ENCODE data around the gene SUPT3H. TPM values are rescaled to one million over a fixed set of nuclear protein-coding genes. Genes with fewer than 3 reads are reported as not detected.
"Not testable (repeated sequence)": the region's sequence is repeated elsewhere in the genome, so short reads cannot be mapped to it uniquely, and the experiment has no call there.

The SUPT3H gene
- total and polyA plus RNA-seq, 2 donors: 5.5 to 11.9 TPM

GRCh38 chr6:45293306-45293705 lies 84.4 kb downstream of the SUPT3H start:
- Histone ChIP-seq H3K36me3 (ENCODE audit: control insufficient read depth in 2 of 2, insufficient read depth in 2 of 2, low read length in 1 of 2) (no peaks in the 10 kb centered on the region), H3K27me3 (ENCODE audit: control insufficient read depth in 2 of 2, insufficient read depth in 1 of 2, low read length in 1 of 2) (no peaks in the 10 kb centered on the region), H3K4me3 (ENCODE audit: low read length in 2 of 2) (no peak overlapping the region), H3K27ac (ENCODE audit: low read depth in 1 of 2, low read length in 1 of 2) (no peak overlapping the region), H3K4me1 (ENCODE audit: control insufficient read depth in 2 of 2, insufficient read depth in 2 of 2, low read length in 2 of 2) (no peaks in the 10 kb centered on the region), H3K9me3 (ENCODE audit: control insufficient read depth in 2 of 2, insufficient read depth in 1 of 2, low read length in 1 of 2) (no peaks in the 10 kb centered on the region)
- peak in 1 of 9 donors; percentile 20 for DNase-seq (ENCODE audit: low read depth in 6 of 9, low spot score in 9 of 9)
- 76% methylated on average over 3 of the region's 3 CpGs for WGBS

- no peak overlapping the region for H3K4me3 ChIP-seq (ENCODE audit: low read length in 2 of 2)
- no peak overlapping the region for H3K27ac ChIP-seq (ENCODE audit: low read depth in 1 of 2, low read length in 1 of 2)
- H3K4me1 ChIP-seq (ENCODE audit: control insufficient read depth in 2 of 2, insufficient read depth in 2 of 2, low read length in 2 of 2): no peaks in the 10 kb centered on the region
- no peak for DNase-seq (ENCODE audit: low read depth in 6 of 9, low spot score in 9 of 9)
- 99% methylated on average over 5 of the region's 5 CpGs for WGBS
- H3K9me3 ChIP-seq (ENCODE audit: control insufficient read depth in 2 of 2, insufficient read depth in 1 of 2, low read length in 1 of 2): no peaks in the 10 kb centered on the region
- no peaks in the 10 kb centered on the region for H3K36me3 ChIP-seq (ENCODE audit: control insufficient read depth in 2 of 2, insufficient read depth in 2 of 2, low read length in 1 of 2)
- no peaks in the 10 kb centered on the region for H3K27me3 ChIP-seq (ENCODE audit: control insufficient read depth in 2 of 2, insufficient read depth in 1 of 2, low read length in 1 of 2)
These were observed 87.8 kb downstream of the SUPT3H start for GRCh38 chr6:45289751-45290514.

- not testable (repeated sequence) for H3K9me3 ChIP-seq (ENCODE audit: control insufficient read depth in 2 of 2, insufficient read depth in 1 of 2, low read length in 1 of 2); H3K4me1 ChIP-seq (ENCODE audit: control insufficient read depth in 2 of 2, insufficient read depth in 2 of 2, low read length in 2 of 2); H3K27me3 ChIP-seq (ENCODE audit: control insufficient read depth in 2 of 2, insufficient read depth in 1 of 2, low read length in 1 of 2); H3K4me3 ChIP-seq (ENCODE audit: low read length in 2 of 2); H3K27ac ChIP-seq (ENCODE audit: low read depth in 1 of 2, low read length in 1 of 2); H3K36me3 ChIP-seq (ENCODE audit: control insufficient read depth in 2 of 2, insufficient read depth in 2 of 2, low read length in 1 of 2); DNase-seq (ENCODE audit: low read depth in 6 of 9, low spot score in 9 of 9)
- WGBS: over 99% methylated on average over 3 of the region's 3 CpGs
These were observed 91.0 kb downstream of the SUPT3H start for GRCh38 chr6:45286707-45287106.

GRCh38 chr6:45278367-45278766 lies 99.4 kb downstream of the SUPT3H start:
- 99% methylated on average over 1 of the region's 1 CpG for WGBS
- H3K27ac ChIP-seq (ENCODE audit: low read depth in 1 of 2, low read length in 1 of 2): no peak overlapping the region
- no peaks in the 10 kb centered on the region for H3K27me3 ChIP-seq (ENCODE audit: control insufficient read depth in 2 of 2, insufficient read depth in 1 of 2, low read length in 1 of 2)
- DNase-seq (ENCODE audit: low read depth in 6 of 9, low spot score in 9 of 9): no peak
- H3K9me3 ChIP-seq (ENCODE audit: control insufficient read depth in 2 of 2, insufficient read depth in 1 of 2, low read length in 1 of 2): peaks cover 0 to 9% of the 10 kb centered on the region in 2 donors
- no peak overlapping the region for H3K4me3 ChIP-seq (ENCODE audit: low read length in 2 of 2)
- no peaks in the 10 kb centered on the region for H3K4me1 ChIP-seq (ENCODE audit: control insufficient read depth in 2 of 2, insufficient read depth in 2 of 2, low read length in 2 of 2)
- H3K36me3 ChIP-seq (ENCODE audit: control insufficient read depth in 2 of 2, insufficient read depth in 2 of 2, low read length in 1 of 2): no peaks in the 10 kb centered on the region

- WGBS: 98% methylated on average over 4 of the region's 4 CpGs
- not testable (repeated sequence) for H3K4me1 ChIP-seq (ENCODE audit: control insufficient read depth in 2 of 2, insufficient read depth in 2 of 2, low read length in 2 of 2); H3K9me3 ChIP-seq (ENCODE audit: control insufficient read depth in 2 of 2, insufficient read depth in 1 of 2, low read length in 1 of 2)
These were observed 100.0 kb downstream of the SUPT3H start for GRCh38 chr6:45277741-45278140.

GRCh38 chr6:45275358-45275757 lies 102.4 kb downstream of the SUPT3H start:
- WGBS: 100% methylated on average over 1 of the region's 1 CpG
- Histone ChIP-seq H3K4me1 (ENCODE audit: control insufficient read depth in 2 of 2, insufficient read depth in 2 of 2, low read length in 2 of 2) (no peaks in the 10 kb centered on the region), H3K27me3 (ENCODE audit: control insufficient read depth in 2 of 2, insufficient read depth in 1 of 2, low read length in 1 of 2) (no peaks in the 10 kb centered on the region), H3K36me3 (ENCODE audit: control insufficient read depth in 2 of 2, insufficient read depth in 2 of 2, low read length in 1 of 2) (no peaks in the 10 kb centered on the region), H3K27ac (ENCODE audit: low read depth in 1 of 2, low read length in 1 of 2) (no peak overlapping the region), H3K9me3 (ENCODE audit: control insufficient read depth in 2 of 2, insufficient read depth in 1 of 2, low read length in 1 of 2) (peaks cover 0 to 8% of the 10 kb centered on the region in 2 donors), H3K4me3 (ENCODE audit: low read length in 2 of 2) (no peak overlapping the region)
- no peak for DNase-seq (ENCODE audit: low read depth in 6 of 9, low spot score in 9 of 9)

More at GRCh38 chr6:45277741-45278140, 100.0 kb downstream of the SUPT3H start:
- not testable (repeated sequence) for H3K27ac ChIP-seq (ENCODE audit: low read depth in 1 of 2, low read length in 1 of 2); H3K4me3 ChIP-seq (ENCODE audit: low read length in 2 of 2); H3K27me3 ChIP-seq (ENCODE audit: control insufficient read depth in 2 of 2, insufficient read depth in 1 of 2, low read length in 1 of 2); H3K36me3 ChIP-seq (ENCODE audit: control insufficient read depth in 2 of 2, insufficient read depth in 2 of 2, low read length in 1 of 2); DNase-seq (ENCODE audit: low read depth in 6 of 9, low spot score in 9 of 9)

- 95% methylated on average over 2 of the region's 2 CpGs for WGBS
- H3K4me3 ChIP-seq (ENCODE audit: low read length in 2 of 2): no peak overlapping the region
- H3K27ac ChIP-seq (ENCODE audit: low read depth in 1 of 2, low read length in 1 of 2): no peak overlapping the region
- H3K36me3 ChIP-seq (ENCODE audit: control insufficient read depth in 2 of 2, insufficient read depth in 2 of 2, low read length in 1 of 2): no peaks in the 10 kb centered on the region
- peaks cover 0 to 10% of the 10 kb centered on the region in 2 donors for H3K9me3 ChIP-seq (ENCODE audit: control insufficient read depth in 2 of 2, insufficient read depth in 1 of 2, low read length in 1 of 2)
- no peaks in the 10 kb centered on the region for H3K4me1 ChIP-seq (ENCODE audit: control insufficient read depth in 2 of 2, insufficient read depth in 2 of 2, low read length in 2 of 2)
- no peaks in the 10 kb centered on the region for H3K27me3 ChIP-seq (ENCODE audit: control insufficient read depth in 2 of 2, insufficient read depth in 1 of 2, low read length in 1 of 2)
- DNase-seq (ENCODE audit: low read depth in 6 of 9, low spot score in 9 of 9): no peak
These were observed 105.1 kb downstream of the SUPT3H start for GRCh38 chr6:45272626-45273025.

- Histone ChIP-seq H3K4me3 (ENCODE audit: low read length in 2 of 2) (no peak overlapping the region), H3K4me1 (ENCODE audit: control insufficient read depth in 2 of 2, insufficient read depth in 2 of 2, low read length in 2 of 2) (no peaks in the 10 kb centered on the region), H3K36me3 (ENCODE audit: control insufficient read depth in 2 of 2, insufficient read depth in 2 of 2, low read length in 1 of 2) (no peaks in the 10 kb centered on the region), H3K27ac (ENCODE audit: low read depth in 1 of 2, low read length in 1 of 2) (no peak overlapping the region), H3K27me3 (ENCODE audit: control insufficient read depth in 2 of 2, insufficient read depth in 1 of 2, low read length in 1 of 2) (no peaks in the 10 kb centered on the region), H3K9me3 (ENCODE audit: control insufficient read depth in 2 of 2, insufficient read depth in 1 of 2, low read length in 1 of 2) (peaks cover 0 to 1% of the 10 kb centered on the region in 2 donors)
- DNase-seq (ENCODE audit: low read depth in 6 of 9, low spot score in 9 of 9): no peak
- 97% methylated on average over 2 of the region's 2 CpGs for WGBS
These were observed 112.5 kb downstream of the SUPT3H start for GRCh38 chr6:45265246-45265645.

- WGBS: 97% methylated on average over 3 of the region's 3 CpGs
- H3K4me1 ChIP-seq (ENCODE audit: control insufficient read depth in 2 of 2, insufficient read depth in 2 of 2, low read length in 2 of 2): no peaks in the 10 kb centered on the region
- H3K36me3 ChIP-seq (ENCODE audit: control insufficient read depth in 2 of 2, insufficient read depth in 2 of 2, low read length in 1 of 2): no peaks in the 10 kb centered on the region
- H3K27ac ChIP-seq (ENCODE audit: low read depth in 1 of 2, low read length in 1 of 2): no peak overlapping the region
- H3K27me3 ChIP-seq (ENCODE audit: control insufficient read depth in 2 of 2, insufficient read depth in 1 of 2, low read length in 1 of 2): no peaks in the 10 kb centered on the region
- no peak overlapping the region for H3K4me3 ChIP-seq (ENCODE audit: low read length in 2 of 2)
- DNase-seq (ENCODE audit: low read depth in 6 of 9, low spot score in 9 of 9): no peak
- no peaks in the 10 kb centered on the region for H3K9me3 ChIP-seq (ENCODE audit: control insufficient read depth in 2 of 2, insufficient read depth in 1 of 2, low read length in 1 of 2)
These were observed 117.0 kb downstream of the SUPT3H start for GRCh38 chr6:45260696-45261095.
